Measurements from ENCODE around the gene AMFR. TPM values are rescaled to one million over a fixed set of nuclear protein-coding genes. Genes with fewer than 3 reads are reported as not detected.

Gene AMFR
- total RNA-seq, 1 experiment from 2014 or later, result 25.6 TPM

DNA sequence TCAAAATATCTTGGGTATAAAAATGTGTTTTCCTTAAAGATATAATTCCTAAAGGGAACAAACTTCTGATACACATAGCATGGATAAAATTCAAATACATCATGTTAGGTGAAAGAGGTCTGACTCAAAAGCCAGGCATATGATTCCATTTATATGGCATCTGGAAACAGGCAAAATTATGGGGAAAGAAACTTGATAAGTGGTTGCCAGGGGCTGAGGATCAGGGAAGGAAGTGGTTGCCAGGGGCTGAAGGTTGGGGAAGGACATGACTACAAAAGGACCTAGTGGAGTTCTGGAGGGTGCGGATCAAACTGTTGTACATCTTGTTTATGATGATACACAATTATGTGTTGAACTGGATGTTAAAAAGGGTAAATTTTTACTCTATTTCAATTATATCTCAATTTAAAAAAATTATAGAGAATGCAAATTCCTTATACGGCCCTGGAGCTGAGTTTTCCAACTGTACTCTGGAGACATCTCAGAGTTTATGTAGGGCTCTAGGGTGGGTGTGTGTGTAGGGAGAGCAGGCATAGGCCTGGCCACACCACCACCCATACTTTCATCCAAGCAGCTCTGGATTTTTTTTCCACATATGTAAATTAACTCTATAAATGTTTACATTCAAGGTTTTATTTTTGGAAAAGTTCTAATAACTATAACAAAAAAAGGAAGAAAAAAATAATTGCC lies 55.0 kb downstream of the AMFR start:
- WGBS (ENCODE audit: extremely low coverage, insufficient read length, low lambda C conversion rate), result no CpG with 5 or more reads among the region's 2 CpGs
- Mint-ChIP-seq H3K27me3 (ENCODE audit: low read depth) (no peaks in the 10 kb centered on the region), H3K4me1 (peaks cover 3 to 7% of the 10 kb centered on the region in 2 experiments), H3K9me3 (no peaks in the 10 kb centered on the region), H3K4me3 (no peak overlapping the region), H3K36me3 (ENCODE audit: insufficient read depth in 1 of 3, low read depth in 3 of 3) (peaks cover 5 to 11% (median 9%) of the 10 kb centered on the region in 3 experiments; a peak in 5 of 7 replicates), H3K27ac (no peak overlapping the region; a peak in 1 of 7 replicates)
- Histone ChIP-seq H3K27me3 (ENCODE audit: insufficient read depth, low read length) (no peaks in the 10 kb centered on the region), H2BK20ac (ENCODE audit: low read depth, low read length, poor library complexity, severe bottlenecking) (no peak overlapping the region), H2BK12ac (ENCODE audit: insufficient read length, low read depth, low read length) (no peak overlapping the region), H3K9ac (ENCODE audit: extremely low read depth, insufficient read length, low read length) (no peak overlapping the region), H3K27ac (ENCODE audit: insufficient read length, low read depth, low read length) (no peak overlapping the region), H2BK15ac (ENCODE audit: low read depth, low read length) (no peak overlapping the region), H2AK5ac (ENCODE audit: insufficient read length, low read length) (no peak overlapping the region), H4K20me1 (ENCODE audit: control insufficient read depth, insufficient read depth, insufficient read length) (no peaks in the 10 kb centered on the region), H3K4ac (ENCODE audit: low read depth, low read length) (no peak overlapping the region), H2BK120ac (ENCODE audit: low read depth, low read length, poor library complexity, severe bottlenecking) (no peak overlapping the region), H3K23ac (ENCODE audit: insufficient read length, low read depth, low read length) (no peak overlapping the region), H4K91ac (ENCODE audit: insufficient read length, low read depth, low read length) (no peak overlapping the region), H4K5ac (ENCODE audit: insufficient read length, low read depth, low read length) (no peak overlapping the region), H3K14ac (ENCODE audit: insufficient read depth, low read length) (no peak overlapping the region), H2AFZ (ENCODE audit: low read length) (no peak overlapping the region), H3K18ac (ENCODE audit: insufficient read length, low read depth, low read length) (no peak overlapping the region), H3K79me2 (ENCODE audit: insufficient read depth, low read length) (no peaks in the 10 kb centered on the region), H3K23me2 (ENCODE audit: insufficient read length, low read depth, low read length, poor library complexity, severe bottlenecking) (no peaks in the 10 kb centered on the region), H3T11ph (ENCODE audit: low read length) (no peak overlapping the region), H2BK5ac (ENCODE audit: insufficient read length, low read length) (no peak overlapping the region), H3K79me1 (ENCODE audit: insufficient read depth, low read depth, low read length, poor library complexity, severe bottlenecking) (no peaks in the 10 kb centered on the region), H3K4me2 (ENCODE audit: insufficient read depth, insufficient read length, low read length) (no peak overlapping the region), H3K4me1 (ENCODE audit: insufficient read depth, low read length) (no peaks in the 10 kb centered on the region), H4K8ac (replicated peaks; ENCODE audit: insufficient read length, low read depth, low read length) (no peak overlapping the region), H3K56ac (ENCODE audit: insufficient read length, low read depth, low read length) (no peak overlapping the region), H3K9me3 (ENCODE audit: control insufficient read depth, low read depth, low read length) (no peaks in the 10 kb centered on the region)
- TF ChIP-seq, protein P1, sequence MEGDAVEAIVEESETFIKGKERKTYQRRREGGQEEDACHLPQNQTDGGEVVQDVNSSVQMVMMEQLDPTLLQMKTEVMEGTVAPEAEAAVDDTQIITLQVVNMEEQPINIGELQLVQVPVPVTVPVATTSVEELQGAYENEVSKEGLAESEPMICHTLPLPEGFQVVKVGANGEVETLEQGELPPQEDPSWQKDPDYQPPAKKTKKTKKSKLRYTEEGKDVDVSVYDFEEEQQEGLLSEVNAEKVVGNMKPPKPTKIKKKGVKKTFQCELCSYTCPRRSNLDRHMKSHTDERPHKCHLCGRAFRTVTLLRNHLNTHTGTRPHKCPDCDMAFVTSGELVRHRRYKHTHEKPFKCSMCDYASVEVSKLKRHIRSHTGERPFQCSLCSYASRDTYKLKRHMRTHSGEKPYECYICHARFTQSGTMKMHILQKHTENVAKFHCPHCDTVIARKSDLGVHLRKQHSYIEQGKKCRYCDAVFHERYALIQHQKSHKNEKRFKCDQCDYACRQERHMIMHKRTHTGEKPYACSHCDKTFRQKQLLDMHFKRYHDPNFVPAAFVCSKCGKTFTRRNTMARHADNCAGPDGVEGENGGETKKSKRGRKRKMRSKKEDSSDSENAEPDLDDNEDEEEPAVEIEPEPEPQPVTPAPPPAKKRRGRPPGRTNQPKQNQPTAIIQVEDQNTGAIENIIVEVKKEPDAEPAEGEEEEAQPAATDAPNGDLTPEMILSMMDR (conservative IDR thresholded peaks at IDR 0.05), result no peak
- no peak for DNase-seq
